M059J (cell line): Measurements from ENCODE around the gene CD58. TPM values are rescaled to one million over a fixed set of nuclear protein-coding genes. Genes with fewer than 3 reads are reported as not detected.
"Not testable (repeated sequence)": the region's sequence is repeated elsewhere in the genome, so short reads cannot be mapped to it uniquely, and the experiment has no call there.

Experiments used
- DNase-seq: peaks from one replicate; pipeline ENCODE4 v3.0.0-alpha.2; 2012; ENCODE audit warnings: low read depth
- total RNA-seq: library from RNA; depleted of rRNA; stranded (reverse); fragments of >200 nt; shearing (Covaris generic); gene quantifications from 2 replicates; pipeline ENCODE4 v1.2.3, GENCODE V29; 2014

The CD58 gene
- total RNA-seq, 1 experiment from 2014 or later = 73.2 TPM

DNA sequence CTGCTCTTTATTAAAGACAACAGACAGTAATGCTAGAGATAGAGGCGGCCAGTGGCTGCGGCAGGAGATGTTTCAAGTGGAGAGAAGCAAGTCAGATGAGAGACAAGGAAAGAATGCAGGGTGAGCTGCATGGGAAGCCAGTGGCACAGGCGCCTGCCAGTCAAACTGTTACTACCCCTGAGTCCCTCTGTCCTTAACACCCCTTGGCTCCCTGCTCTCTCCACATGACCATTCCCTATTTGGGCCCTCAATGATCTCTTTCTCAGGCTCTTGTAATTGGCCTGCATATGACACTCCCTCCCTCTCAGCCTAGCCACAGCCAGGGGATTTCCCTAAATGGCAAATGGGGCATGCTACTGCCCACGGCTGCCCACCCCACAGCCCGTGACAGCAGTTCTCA is 22.6 kb upstream of the CD58 start:
- DNase-seq = not testable (repeated sequence)

DNA sequence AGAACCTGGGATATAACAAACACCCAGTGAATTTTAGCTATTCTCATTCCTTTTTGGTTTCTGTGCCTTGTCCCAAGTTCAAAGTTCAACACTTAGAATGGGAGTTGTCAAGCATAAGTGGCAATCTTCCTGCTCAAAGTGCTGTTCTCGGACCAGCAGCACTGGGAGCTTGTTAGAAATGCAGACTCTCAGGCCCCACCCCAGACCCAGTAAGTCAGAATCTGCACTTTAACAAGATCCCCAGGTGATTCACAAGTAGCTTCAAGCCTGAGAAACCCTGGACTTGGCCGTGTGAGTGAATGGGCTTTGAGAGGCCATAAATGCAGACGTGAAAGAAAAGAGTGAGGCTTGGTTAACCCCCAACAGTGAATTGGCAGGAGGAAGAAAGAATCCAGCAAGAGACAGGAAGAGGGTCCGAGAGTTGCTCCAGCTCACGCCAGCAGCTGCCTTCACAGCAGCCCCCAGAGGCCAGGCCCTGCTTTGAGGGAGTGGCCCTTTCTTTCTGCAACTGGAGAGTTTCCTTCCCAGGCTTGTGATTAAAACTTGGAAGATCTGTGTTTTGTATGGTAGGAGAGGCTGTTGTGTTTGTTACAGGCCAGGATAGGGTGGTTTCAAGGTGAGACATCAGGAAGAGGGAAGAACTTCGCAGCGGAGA is 21.3 kb upstream of the CD58 start:
- not testable (repeated sequence) for DNase-seq

- DNase-seq = not testable (repeated sequence)
Observed at GRCh38 chr1:116591006-116591950, 20.5 kb upstream of the CD58 start.

DNA sequence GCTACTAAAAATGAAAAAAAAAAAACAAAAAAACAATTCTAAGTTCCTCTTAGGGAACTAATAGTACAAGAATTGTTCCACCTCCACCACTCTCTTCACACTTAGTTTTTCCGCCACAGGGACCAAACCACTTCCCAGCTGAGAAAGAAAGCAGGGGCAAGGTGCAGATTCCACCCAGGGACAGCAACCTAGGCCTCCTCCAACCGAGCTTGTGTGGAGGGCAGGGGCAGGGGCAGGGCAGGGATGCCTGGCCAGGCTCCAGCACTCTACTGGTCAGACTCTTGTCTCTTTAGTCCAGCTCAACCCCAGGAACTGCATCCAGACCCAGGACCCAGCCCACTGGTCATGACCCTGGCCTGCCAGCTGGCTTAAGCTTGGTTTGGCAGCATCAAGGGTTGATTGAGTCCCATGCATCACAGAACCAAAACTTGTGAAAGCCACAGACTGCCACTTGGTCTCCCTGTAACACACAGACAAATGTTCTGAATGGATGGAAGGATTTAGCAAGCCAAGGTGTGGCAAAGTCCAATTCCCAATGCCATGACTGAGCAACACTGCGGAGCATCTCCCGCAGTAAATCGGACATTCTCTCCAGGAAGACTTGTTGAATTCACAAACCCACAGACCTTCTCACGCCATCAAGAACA is 19.7 kb upstream of the CD58 start:
- not testable (repeated sequence) for DNase-seq

- DNase-seq = peak; percentile 66
Observed at GRCh38 chr1:116589101-116589735, 18.4 kb upstream of the CD58 start.

GRCh38 chr1:116587501-116588227 is 16.8 kb upstream of the CD58 start:
- DNase-seq = no peak

DNA sequence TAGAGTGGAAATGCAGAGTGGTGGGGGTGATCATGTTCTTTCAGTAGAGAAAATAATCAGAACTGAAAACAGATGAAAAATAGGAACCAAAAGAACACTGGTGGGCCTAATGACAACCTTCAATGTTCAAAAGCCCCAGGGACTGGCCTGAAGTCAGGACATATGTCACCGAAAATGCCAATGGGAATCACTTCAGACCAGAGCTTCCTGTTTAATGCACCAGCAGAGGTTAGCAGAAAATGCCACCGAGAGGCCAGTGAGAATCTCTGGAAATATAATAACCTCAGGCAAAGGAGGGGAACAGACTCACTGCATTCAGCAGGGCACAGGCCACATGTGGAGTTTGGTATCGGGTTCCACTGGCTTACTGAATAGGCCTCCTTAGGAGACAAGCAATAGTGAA is 15.9 kb upstream of the CD58 start:
- peak; percentile 35 for DNase-seq

DNA sequence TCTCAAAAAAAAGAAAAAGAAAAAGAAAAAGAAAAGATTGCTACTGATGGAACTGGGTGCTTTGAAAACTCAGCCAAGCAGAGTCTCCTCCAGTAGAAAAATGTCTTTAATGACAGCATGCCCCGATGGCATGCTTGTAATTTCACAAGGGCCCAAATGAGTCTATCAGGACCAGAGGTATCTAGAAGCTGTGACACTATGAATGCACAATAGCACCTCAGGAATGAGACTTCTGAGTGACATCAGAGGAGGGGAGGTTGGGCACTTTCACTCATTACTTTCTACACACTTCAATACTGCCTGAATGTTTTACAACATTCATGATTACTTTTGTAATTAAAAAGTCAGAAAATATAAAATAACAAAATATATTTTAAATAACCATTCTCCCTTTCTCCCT is 15.1 kb upstream of the CD58 start:
- DNase-seq = no peak

DNA sequence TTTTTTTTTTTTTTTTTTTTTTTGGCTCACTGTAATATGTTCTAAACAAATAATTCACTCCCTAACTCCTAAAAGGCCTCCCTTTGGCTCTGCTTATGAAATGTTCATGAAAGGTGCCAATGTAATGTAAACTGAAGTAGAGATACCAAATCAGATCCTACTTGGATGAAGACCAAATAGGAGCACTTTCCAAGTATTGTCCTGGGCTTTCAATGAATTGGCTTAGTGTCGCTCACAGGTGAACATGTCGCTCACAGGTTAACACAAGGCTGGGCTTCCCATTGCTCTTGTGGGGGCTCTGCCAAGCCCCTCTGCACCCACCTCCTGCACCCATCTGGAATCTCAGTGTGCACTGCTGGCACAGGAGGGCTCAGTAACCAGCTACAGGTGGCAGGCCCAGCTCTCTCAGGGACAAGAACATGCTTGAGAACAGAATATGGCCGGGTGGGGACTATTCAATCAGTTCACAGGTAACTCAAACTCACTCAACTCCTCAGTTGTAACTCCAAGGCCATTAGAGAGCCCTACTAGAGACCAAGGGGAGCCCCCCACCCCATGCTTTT is 10.6 kb upstream of the CD58 start:
- DNase-seq = no peak

GRCh38 chr1:116580446-116581322 is 9.9 kb upstream of the CD58 start:
- peak; percentile 47 for DNase-seq

- DNase-seq = no peak
Observed at GRCh38 chr1:116579259-116579875, 8.5 kb upstream of the CD58 start.

DNA sequence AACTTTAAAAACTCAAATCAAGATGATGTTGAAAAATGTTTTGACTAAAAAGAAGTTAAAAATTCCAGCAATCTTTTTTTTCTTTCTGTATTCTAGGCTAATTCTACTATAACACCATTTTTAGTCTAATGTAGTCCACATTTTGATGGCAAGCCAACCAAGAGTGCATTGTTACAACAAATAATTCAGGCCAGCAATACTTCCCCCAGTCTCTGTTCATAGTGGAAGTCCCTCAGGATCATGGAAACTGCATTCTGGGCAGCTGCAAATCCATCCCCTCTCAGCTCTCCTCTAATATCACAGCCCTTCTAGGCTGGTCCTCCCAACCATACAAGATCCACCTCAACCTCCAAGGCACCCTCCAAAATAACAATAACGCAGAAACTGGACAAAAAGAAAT is 7.8 kb upstream of the CD58 start:
- DNase-seq = no peak

GRCh38 chr1:116577759-116578314 is 7.0 kb upstream of the CD58 start:
- DNase-seq = no peak

DNA sequence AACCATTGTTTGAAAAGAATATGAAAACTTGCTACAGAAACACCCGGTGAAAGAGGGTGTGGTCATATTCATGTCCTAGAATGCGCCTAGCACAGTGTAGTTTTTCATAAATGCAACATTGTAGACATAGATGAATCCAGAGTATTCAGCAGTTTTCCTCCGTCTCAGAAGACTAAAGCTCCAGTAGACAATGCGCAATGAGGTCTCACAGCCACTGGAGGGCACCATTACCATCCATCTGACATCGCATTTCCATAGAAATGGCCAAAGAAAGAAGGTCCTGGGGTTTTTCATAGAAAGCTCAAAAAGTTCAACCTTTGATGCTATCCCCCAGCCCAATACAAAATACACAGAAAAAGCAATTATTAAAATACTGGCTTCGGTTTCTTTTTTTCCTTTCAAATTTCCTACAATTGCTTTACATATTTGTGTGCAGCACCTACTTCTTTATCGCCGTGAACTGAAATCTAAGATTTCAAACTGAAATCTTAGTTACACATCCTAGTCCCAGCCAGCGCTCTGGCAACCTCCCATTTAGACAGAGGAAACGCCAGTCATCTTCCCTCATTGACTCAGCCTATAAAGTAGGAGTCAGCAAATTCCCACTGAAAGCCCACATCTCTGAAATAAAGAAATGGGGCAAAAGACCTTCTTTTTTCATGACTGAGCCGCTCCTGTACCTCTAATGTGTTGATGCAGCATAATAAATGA is 3.9 kb upstream of the CD58 start:
- DNase-seq = peak; percentile 73

- no peak for DNase-seq
Observed at GRCh38 chr1:116573431-116574095, 2.7 kb upstream of the CD58 start.

GRCh38 chr1:116572771-116573430 is 2.1 kb upstream of the CD58 start:
- no peak for DNase-seq

DNA sequence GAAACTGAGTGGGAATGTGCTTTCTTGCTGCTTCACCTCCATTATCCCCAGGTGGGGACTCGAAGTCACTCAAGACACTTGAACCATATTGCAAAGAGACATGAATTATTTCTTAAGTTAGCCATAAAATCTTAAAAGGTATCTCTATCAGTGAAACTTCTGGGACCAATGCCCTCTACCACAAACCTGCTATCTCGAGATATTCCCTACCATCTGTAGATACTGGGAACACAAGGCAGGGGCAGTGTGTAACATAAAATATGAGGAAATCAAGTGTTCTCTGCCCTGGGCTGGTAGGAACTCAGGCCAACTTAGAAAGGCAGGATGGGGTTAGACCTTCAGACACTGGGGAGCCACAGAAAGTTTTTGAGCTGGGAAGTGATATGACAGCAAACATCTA is 1.3 kb upstream of the CD58 start:
- no peak for DNase-seq
